PC-3 (cell line): ENCODE measurements around the gene BRIP1. TPM values are rescaled to one million over a fixed set of nuclear protein-coding genes. Genes with fewer than 3 reads are reported as not detected.

Experiments used
- ATAC-seq: fragments of 200-7000 bp; cut with Tn5 transposase; 2 replicates; pipeline ENCODE4 v1.9.1; 2020; ENCODE audit warnings: mild to moderate bottlenecking, moderate library complexity
- BruUV-seq: library from RNA; stranded (reverse); fragments of 400-500 nt; replicated peaks from 2 replicates; lab custom pipeline; 2021; lab: Mats Ljungman, UMichigan
- CTCF ChIA-PET: fragments of 300-600 bp; sonication (Branson Sonifier 250); formaldehyde crosslinking; loops from one replicate; lab custom pipeline; 2022; ENCODE audit warnings: antibody characterized with exemption; lab: Charles Lee
- POLR2A ChIA-PET: fragments of 300-600 bp; sonication (Branson Sonifier 250); formaldehyde crosslinking; loops from one replicate; lab custom pipeline; 2022; ENCODE audit warnings: antibody characterized with exemption; ENCODE audit not compliant: unreplicated experiment; lab: Charles Lee
- DNase-seq: peaks from one replicate; pipeline ENCODE4 v3.0.0-alpha.2; 2015
- H2AFZ ChIP-seq: fragments of 300-600 bp; sonication (generic); 2 replicates; pipeline ENCODE4 v1.6.0; 2016; ENCODE audit warnings: antibody characterized with exemption, low read length
- H3F3A ChIP-seq: fragments of 300-600 bp; sonication (generic); one replicate; pipeline ENCODE4 v1.6.0; 2017; ENCODE audit warnings: antibody characterized with exemption, low read length, control low read depth, mild to moderate bottlenecking; ENCODE audit not compliant: unreplicated experiment
- H3K27ac ChIP-seq: fragments of 300-600 bp; sonication (generic); 2 replicates; pipeline ENCODE4 v1.5.1; 2016; ENCODE audit warnings: mild to moderate bottlenecking, low read length
- H3K27me3 ChIP-seq: fragments of 300-600 bp; sonication (generic); 2 replicates; pipeline ENCODE4 v1.6.1; 2016; ENCODE audit warnings: low read length, mixed read lengths
- H3K36me3 ChIP-seq: fragments of 300-600 bp; sonication (generic); 2 replicates; pipeline ENCODE4 v1.6.1; 2016; ENCODE audit warnings: low read depth, mixed run types, low read length, mixed read lengths
- H3K4me1 ChIP-seq: fragments of 300-600 bp; sonication (generic); 2 replicates; pipeline ENCODE4 v1.5.1; 2016; ENCODE audit warnings: low read length; ENCODE audit not compliant: insufficient read depth
- H3K4me2 ChIP-seq: fragments of 300-600 bp; sonication (generic); 2 replicates; pipeline ENCODE4 v1.6.0; 2016; ENCODE audit warnings: low read length
- H3K4me3 ChIP-seq: fragments of 300-600 bp; sonication (generic); 2 replicates; pipeline ENCODE4 v1.5.1; 2016; ENCODE audit warnings: mild to moderate bottlenecking, low read length, mixed read lengths
- H3K79me2 ChIP-seq: fragments of 300-600 bp; sonication (generic); 2 replicates; pipeline ENCODE4 v1.6.1; 2017; ENCODE audit warnings: low read length, mixed read lengths
- H3K9ac ChIP-seq: fragments of 300-600 bp; sonication (generic); 2 replicates; pipeline ENCODE4 v1.6.0; 2016; ENCODE audit warnings: mild to moderate bottlenecking, low read length
- H3K9me2 ChIP-seq: fragments of 300-600 bp; sonication (generic); replicated peaks from 2 replicates; pipeline ENCODE4 v1.6.1; 2016; ENCODE audit warnings: mixed run types, low read length, mixed read lengths
- H3K9me3 ChIP-seq: fragments of 300-600 bp; sonication (generic); 2 replicates; pipeline ENCODE4 v1.6.1; 2016; ENCODE audit warnings: low read length, mixed read lengths
- H4K20me1 ChIP-seq: fragments of 300-600 bp; sonication (generic); 2 replicates; pipeline ENCODE4 v1.6.1; 2016; ENCODE audit warnings: low read length, mixed read lengths
- CTCF ChIP-seq: fragments of 300-600 bp; sonication (generic); conservative IDR thresholded peaks from 2 replicates; pipeline ENCODE4 v1.5.1; 2017; ENCODE audit warnings: antibody characterized with exemption, low read depth, mild to moderate bottlenecking, low read length
- EZH2 ChIP-seq: fragments of 300-600 bp; sonication (generic); IDR thresholded peaks from one replicate; pipeline ENCODE4 v1.6.1; 2017; ENCODE audit warnings: antibody characterized with exemption, mild to moderate bottlenecking, low read length; ENCODE audit not compliant: unreplicated experiment
- EZH2phosphoT487 ChIP-seq: fragments of 300-600 bp; sonication (generic); IDR thresholded peaks from 2 replicates; pipeline ENCODE4 v1.6.1; 2018; ENCODE audit warnings: mild to moderate bottlenecking, antibody characterized with exemption, low read length, borderline replicate concordance
- intact Hi-C: fragments of 100-400 bp; cut with micrococcal nuclease; formaldehyde crosslinking; loops from 2 replicates; pipeline ENCODE4 v1.9.0; 2023
- total RNA-seq: library from RNA; depleted of rRNA; stranded (reverse); fragments of >200 nt; gene quantifications from 2 replicates; pipeline ENCODE4 v1.2.3, GENCODE V29; 2014

Gene BRIP1
- total RNA-seq, 1 experiment from 2014 or later, result 21.1 TPM

GRCh38 chr17:61878520-61878919 lies 15.2 kb upstream of the BRIP1 start:
- H3F3A ChIP-seq, result no peaks in the 10 kb centered on the region
- peaks cover 34% of the 10 kb centered on the region for H3K36me3 ChIP-seq
- H3K9me3 ChIP-seq, result no peaks in the 10 kb centered on the region
- DNase-seq (no peak), ATAC-seq (no peak)
- no peak overlapping the region for H3K27ac ChIP-seq
- no peak overlapping the region for H3K4me2 ChIP-seq
- H3K27me3 ChIP-seq, result no peaks in the 10 kb centered on the region
- POLR2A ChIA-PET, result no interaction called here
- BruUV-seq, result no TSS peak
- H3K4me3 ChIP-seq, result no peak overlapping the region
- no peaks in the 10 kb centered on the region for H3K9me2 ChIP-seq
- H2AFZ ChIP-seq, result no peak overlapping the region
- no peaks in the 10 kb centered on the region for H3K4me1 ChIP-seq
- H4K20me1 ChIP-seq, result no peaks in the 10 kb centered on the region
- H3K79me2 ChIP-seq, result no peaks in the 10 kb centered on the region
- CTCF ChIA-PET, result no interaction called here
- no peak overlapping the region for H3K9ac ChIP-seq
- no peak for TF ChIP-seq CTCF
- TF ChIP-seq EZH2, result no peak
- TF ChIP-seq EZH2phosphoT487, result no peak
- intact Hi-C loops, result no loop called here

- Histone ChIP-seq H3K79me2 (no peaks in the 10 kb centered on the region), H3K27ac (no peak overlapping the region), H3K4me3 (no peak overlapping the region), H3K36me3 (peaks cover 32% of the 10 kb centered on the region), H3F3A (no peaks in the 10 kb centered on the region), H3K27me3 (no peaks in the 10 kb centered on the region), H3K9ac (no peak overlapping the region), H3K9me2 (no peaks in the 10 kb centered on the region), H2AFZ (no peak overlapping the region), H3K9me3 (no peaks in the 10 kb centered on the region), H4K20me1 (no peaks in the 10 kb centered on the region), H3K4me1 (no peaks in the 10 kb centered on the region), H3K4me2 (no peak overlapping the region)
- TF ChIP-seq EZH2phosphoT487 (no peak), EZH2 (no peak), CTCF (no peak)
- DNase-seq (no peak), ATAC-seq (no peak)
- CTCF ChIA-PET, result no interaction called here
- POLR2A ChIA-PET, result no interaction called here
- intact Hi-C loops, result no loop called here
- BruUV-seq, result no TSS peak
These were observed 14.5 kb upstream of the BRIP1 start for GRCh38 chr17:61877837-61878236.

- Histone ChIP-seq H3F3A (no peaks in the 10 kb centered on the region), H3K4me3 (no peak overlapping the region), H3K4me1 (no peaks in the 10 kb centered on the region), H3K9ac (no peak overlapping the region), H3K4me2 (no peak overlapping the region), H3K9me3 (no peaks in the 10 kb centered on the region), H3K36me3 (peaks cover 24% of the 10 kb centered on the region), H2AFZ (no peak overlapping the region), H4K20me1 (no peaks in the 10 kb centered on the region), H3K27me3 (no peaks in the 10 kb centered on the region), H3K27ac (no peak overlapping the region), H3K9me2 (no peaks in the 10 kb centered on the region), H3K79me2 (no peaks in the 10 kb centered on the region)
- CTCF ChIA-PET, result no interaction called here
- TF ChIP-seq EZH2, result no peak
- no peak for TF ChIP-seq EZH2phosphoT487
- no peak for TF ChIP-seq CTCF
- DNase-seq (no peak), ATAC-seq (no peak)
- intact Hi-C loops, result no loop called here
- POLR2A ChIA-PET, result interaction anchor here (0.7 kb wide), 1 partner anchor 190 kb away, joined by 5 read pairs; no protein-coding TSS in a partner anchor
- no TSS peak for BruUV-seq
These were observed 12.5 kb upstream of the BRIP1 start for GRCh38 chr17:61875804-61876203.
